Activated CD8-positive, alpha-beta T cell treated with anti-CD3 and anti-CD28 coated beads, Interleukin-2, amount 10 ng/mL, durations not matched to agents 7 days and 5 days (primary cell): ENCODE results near the gene CCDC117. TPM values are rescaled to one million over a fixed set of nuclear protein-coding genes. Genes with fewer than 3 reads are reported as not detected.
"Not testable (repeated sequence)": the region's sequence is repeated elsewhere in the genome, so short reads cannot be mapped to it uniquely, and the experiment has no call there.

Experiments used
- ATAC-seq: fragments of 150-1000 bp; cut with Tn5 transposase; one replicate; pipeline ENCODE4 v1.10.0; 2021; ENCODE audit warnings: moderate library complexity
- CTCF ChIA-PET: fragments of 350-600 bp; sonication (Branson Sonifier 250); formaldehyde crosslinking; loops from one replicate; lab custom pipeline; 2021; ENCODE audit warnings: antibody characterized with exemption; lab: Charles Lee
- POLR2A ChIA-PET: fragments of 350-600 bp; sonication (Branson Sonifier 250); formaldehyde crosslinking; loops from one replicate; lab custom pipeline; 2021; ENCODE audit warnings: antibody characterized with exemption; lab: Charles Lee
- DNase-seq: peaks from one replicate; pipeline ENCODE4 v3.0.0-alpha.2; 2020
- H3K27ac Mint-ChIP-seq: one replicate; pipeline ENCODE4 v1.8.0; 2021; ENCODE audit warnings: mild to moderate bottlenecking, mixed read lengths
- H3K27me3 Mint-ChIP-seq: one replicate; pipeline ENCODE4 v1.8.0; 2021; ENCODE audit warnings: low read depth, mixed read lengths
- H3K36me3 Mint-ChIP-seq: one replicate; pipeline ENCODE4 v1.8.0; 2021; ENCODE audit warnings: low read depth, mixed read lengths
- H3K4me1 Mint-ChIP-seq: one replicate; pipeline ENCODE4 v1.8.0; 2021; ENCODE audit warnings: low read depth, mixed read lengths
- H3K4me3 Mint-ChIP-seq: one replicate; pipeline ENCODE4 v1.8.0; 2021; ENCODE audit warnings: mild to moderate bottlenecking, mixed read lengths
- H3K9me3 Mint-ChIP-seq: one replicate; pipeline ENCODE4 v1.8.0; 2022; ENCODE audit warnings: mixed read lengths; ENCODE audit not compliant: insufficient read depth
- total RNA-seq, 2 experiments: library from RNA; stranded (reverse); gene quantifications; one replicate each; pipeline ENCODE4 v1.2.3, GENCODE V29; 2021

CCDC117 gene
- 10 to 100 TPM; 36.7 to 40.0 TPM for total RNA-seq

GRCh38 chr22:28772633-28773460, at the start of gene CCDC117:
CCDC117 (plus strand) TSS chr22:28772695; CDS start chr22:28772850, 155 bp downstream.
- ChIA-PET POLR2A (interaction anchor here (1.0 to 2.9 kb wide), 10 partner anchors 12 to 89 kb away, joined by 3 to 24 read pairs (median 6); partner anchors contain the start of genes CHEK2, HSCB and XBP1), CTCF (interaction anchor here (0.6 to 3.0 kb wide), 12 partner anchors 12 to 98 kb away, joined by 3 to 18 read pairs (median 5); partner anchors contain the start of gene XBP1)
- peaks cover 3% of the 10 kb centered on the region for H3K9me3 Mint-ChIP-seq
- peak within 1 kb of the TSS; percentile 94 for H3K27ac Mint-ChIP-seq
- H3K4me3 Mint-ChIP-seq, result peak within 1 kb of the TSS; percentile 95
- peaks cover 29% of the 10 kb centered on the region for H3K4me1 Mint-ChIP-seq
- H3K36me3 Mint-ChIP-seq, result peaks cover 28% of the 10 kb centered on the region
- DNase-seq (peak; percentile 96), ATAC-seq (peak; percentile 94)
- H3K27me3 Mint-ChIP-seq, result peaks cover 7% of the 10 kb centered on the region

- no peaks in the 10 kb centered on the region for H3K27me3 Mint-ChIP-seq
- H3K9me3 Mint-ChIP-seq, result no peaks in the 10 kb centered on the region
- ChIA-PET POLR2A (no interaction called here), CTCF (no interaction called here)
- ATAC-seq (no peak), DNase-seq (no peak)
- peaks cover 6% of the 10 kb centered on the region for H3K4me1 Mint-ChIP-seq
- no peak overlapping the region for H3K4me3 Mint-ChIP-seq
- peaks cover 48% of the 10 kb centered on the region for H3K36me3 Mint-ChIP-seq
- no peak overlapping the region for H3K27ac Mint-ChIP-seq
These were observed 44.5 kb upstream of the CCDC117 start for GRCh38 chr22:28728002-28728401.

- ChIA-PET POLR2A (no interaction called here), CTCF (no interaction called here)
- DNase-seq, result no peak
- Mint-ChIP-seq H3K36me3 (peaks cover 49% of the 10 kb centered on the region), H3K9me3 (no peaks in the 10 kb centered on the region), H3K4me1 (peaks cover 6% of the 10 kb centered on the region), H3K27ac (no peak overlapping the region), H3K4me3 (no peak overlapping the region), H3K27me3 (no peaks in the 10 kb centered on the region)
- ATAC-seq, result no peak
These were observed 43.7 kb upstream of the CCDC117 start for GRCh38 chr22:28728621-28729313.

- no peak for ATAC-seq
- ChIA-PET POLR2A (no interaction called here), CTCF (interaction anchor here (0.6 kb wide), 1 partner anchor 50 kb away, joined by 3 read pairs; no protein-coding TSS in a partner anchor)
- Mint-ChIP-seq H3K27me3 (no peaks in the 10 kb centered on the region), H3K9me3 (no peaks in the 10 kb centered on the region), H3K4me3 (no peak overlapping the region), H3K27ac (no peak overlapping the region), H3K36me3 (peaks cover 45% of the 10 kb centered on the region), H3K4me1 (peaks cover 6% of the 10 kb centered on the region)
- DNase-seq, result no peak
These were observed 42.3 kb upstream of the CCDC117 start for GRCh38 chr22:28730179-28730578.

GRCh38 chr22:28734393-28734792, 38.1 kb upstream of the CCDC117 start:
- ChIA-PET CTCF (interaction anchor here (1.2 kb wide), 1 partner anchor 103 kb away, joined by 4 read pairs; no protein-coding TSS in a partner anchor), POLR2A (no interaction called here)
- DNase-seq (no peak), ATAC-seq (no peak)
- Mint-ChIP-seq H3K9me3 (no peaks in the 10 kb centered on the region), H3K27me3 (no peaks in the 10 kb centered on the region), H3K36me3 (peaks cover 40% of the 10 kb centered on the region), H3K4me1 (peaks cover 14% of the 10 kb centered on the region), H3K4me3 (no peak overlapping the region), H3K27ac (no peak overlapping the region)

- ATAC-seq (no peak), DNase-seq (no peak)
- peaks cover 37% of the 10 kb centered on the region for H3K36me3 Mint-ChIP-seq
- no peaks in the 10 kb centered on the region for H3K9me3 Mint-ChIP-seq
- no peak overlapping the region for H3K27ac Mint-ChIP-seq
- no peak overlapping the region for H3K4me3 Mint-ChIP-seq
- H3K4me1 Mint-ChIP-seq, result peaks cover 19% of the 10 kb centered on the region
- H3K27me3 Mint-ChIP-seq, result no peaks in the 10 kb centered on the region
- POLR2A ChIA-PET, result no interaction called here
- CTCF ChIA-PET, result no interaction called here
These were observed 36.0 kb upstream of the CCDC117 start for GRCh38 chr22:28736301-28737155.

GRCh38 chr22:28737701-28738100, 34.8 kb upstream of the CCDC117 start:
- no peak for DNase-seq
- Mint-ChIP-seq H3K4me1 (peaks cover 23% of the 10 kb centered on the region), H3K9me3 (no peaks in the 10 kb centered on the region), H3K36me3 (peaks cover 39% of the 10 kb centered on the region), H3K27ac (no peak overlapping the region), H3K4me3 (no peak overlapping the region), H3K27me3 (no peaks in the 10 kb centered on the region)
- POLR2A ChIA-PET, result no interaction called here
- ATAC-seq, result no peak
- CTCF ChIA-PET, result no interaction called here

GRCh38 chr22:28738876-28739275, 33.6 kb upstream of the CCDC117 start:
- H3K27ac Mint-ChIP-seq, POLR2A ChIA-PET, CTCF ChIA-PET, H3K9me3 Mint-ChIP-seq, H3K4me3 Mint-ChIP-seq, H3K27me3 Mint-ChIP-seq, DNase-seq, ATAC-seq: not testable (repeated sequence)
- Mint-ChIP-seq H3K4me1 (peaks cover 35% of the 10 kb centered on the region), H3K36me3 (peaks cover 38% of the 10 kb centered on the region)

GRCh38 chr22:28741200-28741784, 31.2 kb upstream of the CCDC117 start:
- Mint-ChIP-seq H3K27ac (peak overlapping the region; percentile 82), H3K27me3 (no peaks in the 10 kb centered on the region), H3K4me1 (peaks cover 43% of the 10 kb centered on the region), H3K9me3 (no peaks in the 10 kb centered on the region), H3K36me3 (peaks cover 50% of the 10 kb centered on the region), H3K4me3 (peak overlapping the region; percentile 87)
- no peak for ATAC-seq
- ChIA-PET CTCF (interaction anchor here (1.0 to 1.7 kb wide), 6 partner anchors 32 to 141 kb away, joined by 3 to 6 read pairs (median 3); no protein-coding TSS in a partner anchor), POLR2A (interaction anchor here (1.4 to 3.8 kb wide), 3 partner anchors 9 to 59 kb away, joined by 3 to 24 read pairs (median 7); partner anchors contain the start of genes CCDC117 and XBP1)
- peak; percentile 26 for DNase-seq

- peak within 1 kb of the TSS; percentile 87 for H3K4me3 Mint-ChIP-seq
- peak; percentile 99 for DNase-seq
- H3K27me3 Mint-ChIP-seq, result no peaks in the 10 kb centered on the region
- ChIA-PET POLR2A (interaction anchor here (0.5 to 3.8 kb wide), 5 partner anchors 8 to 76 kb away, joined by 3 to 24 read pairs (median 6); partner anchors contain the start of genes CCDC117 and XBP1), CTCF (interaction anchor here (0.8 to 1.7 kb wide), 5 partner anchors 45 to 86 kb away, joined by 3 to 6 read pairs (median 3); no protein-coding TSS in a partner anchor)
- H3K9me3 Mint-ChIP-seq, result no peaks in the 10 kb centered on the region
- H3K4me1 Mint-ChIP-seq, result peaks cover 40% of the 10 kb centered on the region
- peak; percentile 93 for ATAC-seq
- H3K27ac Mint-ChIP-seq, result peak within 1 kb of the TSS; percentile 82
- H3K36me3 Mint-ChIP-seq, result peaks cover 51% of the 10 kb centered on the region
These were observed 30.5 kb upstream of the CCDC117 start, which contains the start of the genes CHEK2 and HSCB for GRCh38 chr22:28741785-28742561. CHEK2 (minus strand) TSS chr22:28741820; CDS start chr22:28734721, 7,099 bp downstream. HSCB (plus strand) TSS chr22:28742039; CDS start chr22:28742096, 57 bp downstream.
